Ishikawa (cell line): Measurements from ENCODE around the gene HLX.

Source experiments
- CEBPB ChIP-seq: IDR thresholded peaks from 2 replicates; pipeline ENCODE4 v1.6.1; 2012
- CREB1 ChIP-seq: IDR thresholded peaks from 2 replicates; pipeline ENCODE4 v1.6.1; 2012; ENCODE audit warnings: low read depth
- EGR1 ChIP-seq: IDR thresholded peaks from 2 replicates; pipeline ENCODE4 v1.6.1; 2012
- EP300 ChIP-seq: IDR thresholded peaks from 2 replicates; pipeline ENCODE4 v1.6.1; 2012; ENCODE audit warnings: borderline replicate concordance
- FOXM1 ChIP-seq: IDR thresholded peaks from 2 replicates; pipeline ENCODE4 v1.6.1; 2012; ENCODE audit warnings: low read depth, borderline replicate concordance
- NFIC ChIP-seq: IDR thresholded peaks from 2 replicates; pipeline ENCODE4 v1.6.1; 2012
- RAD21 ChIP-seq: IDR thresholded peaks from 2 replicates; pipeline ENCODE4 v1.6.1; 2012; ENCODE audit warnings: low read depth
- TAF1 ChIP-seq: IDR thresholded peaks from 2 replicates; pipeline ENCODE4 v1.6.1; 2012; ENCODE audit warnings: low read depth, mild to moderate bottlenecking
- TCF12 ChIP-seq: IDR thresholded peaks from 2 replicates; pipeline ENCODE4 v1.6.1; 2012; ENCODE audit warnings: low read depth
- TEAD4 ChIP-seq: IDR thresholded peaks from 2 replicates; pipeline ENCODE4 v1.6.1; 2012
- USF1 ChIP-seq: IDR thresholded peaks from 2 replicates; pipeline ENCODE4 v1.6.1; 2012
- YY1 ChIP-seq: IDR thresholded peaks from 2 replicates; pipeline ENCODE4 v1.6.1; 2012; ENCODE audit warnings: low read depth
- ZBTB7A ChIP-seq: IDR thresholded peaks from 2 replicates; pipeline ENCODE4 v1.6.1; 2012; ENCODE audit warnings: low read depth
- TF ChIP-seq, protein P1 (sequence below): IDR thresholded peaks from 2 replicates; pipeline ENCODE4 v1.6.1; 2012; ENCODE audit warnings: low read depth, mild to moderate bottlenecking
- TF ChIP-seq, protein P2 (sequence below): IDR thresholded peaks from 2 replicates; pipeline ENCODE4 v1.6.1; 2012

The HLX gene

GRCh38 chr1:220926146-220926545 is 46.9 kb downstream of the HLX start:
- TF ChIP-seq EGR1 (no peak), TAF1 (no peak), YY1 (no peak)

- TF ChIP-seq TCF12 (no peak), ZBTB7A (no peak), CEBPB (no peak)
Measured at GRCh38 chr1:220927442-220927841, 48.2 kb downstream of the HLX start.

- no peak for TF ChIP-seq YY1
- TF ChIP-seq FOXM1 = no peak
- TF ChIP-seq TCF12 = no peak
- TF ChIP-seq USF1 = no peak
- no peak for TF ChIP-seq TAF1
- TF ChIP-seq ZBTB7A = no peak
- no peak for TF ChIP-seq NFIC
- TF ChIP-seq EP300 = no peak
- TF ChIP-seq, protein P1, sequence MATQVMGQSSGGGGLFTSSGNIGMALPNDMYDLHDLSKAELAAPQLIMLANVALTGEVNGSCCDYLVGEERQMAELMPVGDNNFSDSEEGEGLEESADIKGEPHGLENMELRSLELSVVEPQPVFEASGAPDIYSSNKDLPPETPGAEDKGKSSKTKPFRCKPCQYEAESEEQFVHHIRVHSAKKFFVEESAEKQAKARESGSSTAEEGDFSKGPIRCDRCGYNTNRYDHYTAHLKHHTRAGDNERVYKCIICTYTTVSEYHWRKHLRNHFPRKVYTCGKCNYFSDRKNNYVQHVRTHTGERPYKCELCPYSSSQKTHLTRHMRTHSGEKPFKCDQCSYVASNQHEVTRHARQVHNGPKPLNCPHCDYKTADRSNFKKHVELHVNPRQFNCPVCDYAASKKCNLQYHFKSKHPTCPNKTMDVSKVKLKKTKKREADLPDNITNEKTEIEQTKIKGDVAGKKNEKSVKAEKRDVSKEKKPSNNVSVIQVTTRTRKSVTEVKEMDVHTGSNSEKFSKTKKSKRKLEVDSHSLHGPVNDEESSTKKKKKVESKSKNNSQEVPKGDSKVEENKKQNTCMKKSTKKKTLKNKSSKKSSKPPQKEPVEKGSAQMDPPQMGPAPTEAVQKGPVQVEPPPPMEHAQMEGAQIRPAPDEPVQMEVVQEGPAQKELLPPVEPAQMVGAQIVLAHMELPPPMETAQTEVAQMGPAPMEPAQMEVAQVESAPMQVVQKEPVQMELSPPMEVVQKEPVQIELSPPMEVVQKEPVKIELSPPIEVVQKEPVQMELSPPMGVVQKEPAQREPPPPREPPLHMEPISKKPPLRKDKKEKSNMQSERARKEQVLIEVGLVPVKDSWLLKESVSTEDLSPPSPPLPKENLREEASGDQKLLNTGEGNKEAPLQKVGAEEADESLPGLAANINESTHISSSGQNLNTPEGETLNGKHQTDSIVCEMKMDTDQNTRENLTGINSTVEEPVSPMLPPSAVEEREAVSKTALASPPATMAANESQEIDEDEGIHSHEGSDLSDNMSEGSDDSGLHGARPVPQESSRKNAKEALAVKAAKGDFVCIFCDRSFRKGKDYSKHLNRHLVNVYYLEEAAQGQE = no peak
Measured at GRCh38 chr1:220928320-220928719, 49.1 kb downstream of the HLX start.

DNA sequence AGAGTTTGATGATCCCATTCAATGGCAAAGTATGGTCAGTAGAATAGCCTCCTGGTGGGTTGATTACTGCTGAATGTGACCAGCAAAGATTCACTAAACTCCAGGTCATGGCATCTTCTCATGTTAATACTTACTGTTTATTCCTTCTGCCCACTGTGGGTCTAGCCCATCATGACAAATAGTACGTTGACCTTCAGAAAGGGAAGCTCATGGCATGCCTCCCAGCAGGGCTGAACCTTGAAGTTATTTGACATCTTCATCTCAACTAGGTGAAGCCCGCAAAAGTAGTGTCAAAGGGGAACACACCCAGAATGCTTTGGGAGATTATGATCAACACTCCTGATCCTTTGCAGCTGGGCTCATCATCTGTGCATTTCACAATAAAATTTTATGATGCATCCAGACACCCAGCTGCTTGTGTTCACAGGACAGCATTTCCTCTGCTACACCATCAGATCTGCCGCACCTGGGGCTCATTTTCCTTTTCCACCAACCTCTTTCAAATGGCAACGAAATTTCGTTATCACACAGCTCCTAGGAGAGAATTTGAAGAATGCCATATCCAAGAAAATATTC is 49.6 kb downstream of the HLX start:
- TF ChIP-seq, protein P1 = no peak
- no peak for TF ChIP-seq NFIC
- TF ChIP-seq FOXM1 = no peak
- TF ChIP-seq USF1 = no peak
- TF ChIP-seq EGR1 = no peak
- TF ChIP-seq CEBPB = no peak
- TF ChIP-seq TAF1 = no peak
- no peak for TF ChIP-seq YY1

DNA sequence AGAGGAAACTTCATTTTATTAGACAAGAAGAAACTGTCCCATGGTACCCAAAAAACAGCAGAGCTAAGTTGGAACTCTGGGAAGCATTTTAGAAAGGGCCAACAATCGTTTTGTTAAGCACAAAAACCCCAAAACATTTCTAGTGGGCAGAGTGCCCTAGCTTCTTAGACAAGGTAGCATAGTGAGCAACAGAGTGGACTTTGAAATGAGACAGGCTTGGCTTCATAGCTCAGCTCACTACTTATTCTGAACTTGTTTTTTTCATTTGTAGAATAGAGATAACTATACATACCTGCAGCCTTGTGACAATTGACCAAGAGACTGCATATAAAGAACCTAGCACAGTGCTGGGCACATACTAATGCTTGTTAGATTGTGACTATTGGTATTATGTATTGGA is 50.1 kb downstream of the HLX start:
- no peak for TF ChIP-seq EGR1
- no peak for TF ChIP-seq NFIC
- no peak for TF ChIP-seq CEBPB
- TF ChIP-seq RAD21 = no peak
- TF ChIP-seq YY1 = no peak
- TF ChIP-seq, protein P2, sequence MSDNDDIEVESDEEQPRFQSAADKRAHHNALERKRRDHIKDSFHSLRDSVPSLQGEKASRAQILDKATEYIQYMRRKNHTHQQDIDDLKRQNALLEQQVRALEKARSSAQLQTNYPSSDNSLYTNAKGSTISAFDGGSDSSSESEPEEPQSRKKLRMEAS = no peak
- TF ChIP-seq FOXM1 = no peak
- TF ChIP-seq TEAD4 = no peak
- TF ChIP-seq TAF1 = no peak
- TF ChIP-seq, protein P1 = no peak
- no peak for TF ChIP-seq USF1
- TF ChIP-seq EP300 = no peak
- no peak for TF ChIP-seq CREB1
- no peak for TF ChIP-seq TCF12
- no peak for TF ChIP-seq ZBTB7A
